GM12891 (cell line): ENCODE measurements around the gene DEPDC5.

Source experiments
- POLR2AphosphoS5 ChIP-seq: IDR thresholded peaks from 2 replicates; pipeline ENCODE4 v1.6.1; 2011; ENCODE audit warnings: low read depth, low read length, control low read depth
- SPI1 ChIP-seq: IDR thresholded peaks from 2 replicates; pipeline ENCODE4 v1.6.1; 2011; ENCODE audit warnings: low read depth, low read length, control low read depth
- TAF1 ChIP-seq: IDR thresholded peaks from 2 replicates; pipeline ENCODE4 v1.6.1; 2011; ENCODE audit warnings: low read depth, low read length, control low read depth

- TF ChIP-seq TAF1 (no peak), SPI1 (no peak), POLR2AphosphoS5 (no peak)
These were observed 700 bp upstream of the DEPDC5 start for GRCh38 chr22:31753005-31753633.
